ENCODE data around the gene IYD. TPM values are rescaled to one million over a fixed set of nuclear protein-coding genes. Genes with fewer than 3 reads are reported as not detected.
A peak's percentile ranks its signal among the peaks of the same experiment; 100 is the strongest.

IYD gene
- total RNA-seq, 1 experiment from 2014 or later = not detected

DNA sequence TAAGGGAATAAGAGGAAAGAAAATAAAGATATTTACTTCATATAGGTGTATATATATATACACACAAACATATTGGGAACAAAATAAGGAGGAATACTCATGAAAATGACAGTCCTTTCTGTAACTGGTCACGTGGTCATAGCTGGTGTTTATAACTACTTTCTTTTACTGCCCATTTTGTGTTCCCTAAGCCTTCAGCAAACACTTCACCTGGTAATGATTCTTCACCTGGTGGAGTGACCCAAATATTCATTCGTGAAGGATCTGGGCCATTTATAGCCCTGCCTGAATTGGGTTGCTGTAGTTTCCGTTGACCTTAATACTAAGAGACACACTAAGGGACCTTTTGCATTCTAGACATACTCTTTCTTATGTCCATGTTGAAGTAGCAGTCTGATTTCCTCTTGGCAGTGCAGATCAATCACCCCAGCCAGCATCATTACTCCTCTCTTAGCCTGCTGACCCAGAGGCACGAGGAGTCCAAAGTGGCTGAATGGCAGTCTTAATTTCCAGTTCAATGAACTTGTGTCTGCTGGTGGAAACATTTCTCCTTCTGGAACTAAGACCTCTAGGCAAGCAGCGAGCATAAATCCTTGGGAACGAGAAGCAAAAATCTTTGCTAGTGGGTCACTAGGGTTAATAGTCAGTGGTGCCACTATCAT, 39.9 kb upstream of the IYD start:
- H3K27me3 Mint-ChIP-seq (ENCODE audit: insufficient read depth, unreplicated experiment) = no peaks in the 10 kb centered on the region
- no peak overlapping the region for H3K27ac Mint-ChIP-seq (ENCODE audit: low read depth, unreplicated experiment)
- peaks cover 12% of the 10 kb centered on the region for H3K4me1 Mint-ChIP-seq (ENCODE audit: insufficient read depth, unreplicated experiment)
- intact Hi-C loops (cut with micrococcal nuclease) = no loop called here
- CTCF ChIA-PET = interaction anchor here (0.6 to 0.8 kb wide), 2 partner anchors 249 to 556 kb away, joined by 3 read pairs; no protein-coding TSS in a partner anchor
- BruUV-seq (replicated peaks) = no TSS peak
- H3K4me3 Mint-ChIP-seq (ENCODE audit: unreplicated experiment) = no peak overlapping the region
- no peaks in the 10 kb centered on the region for H3K9me3 Mint-ChIP-seq (ENCODE audit: unreplicated experiment)
- TF ChIP-seq, protein P1, sequence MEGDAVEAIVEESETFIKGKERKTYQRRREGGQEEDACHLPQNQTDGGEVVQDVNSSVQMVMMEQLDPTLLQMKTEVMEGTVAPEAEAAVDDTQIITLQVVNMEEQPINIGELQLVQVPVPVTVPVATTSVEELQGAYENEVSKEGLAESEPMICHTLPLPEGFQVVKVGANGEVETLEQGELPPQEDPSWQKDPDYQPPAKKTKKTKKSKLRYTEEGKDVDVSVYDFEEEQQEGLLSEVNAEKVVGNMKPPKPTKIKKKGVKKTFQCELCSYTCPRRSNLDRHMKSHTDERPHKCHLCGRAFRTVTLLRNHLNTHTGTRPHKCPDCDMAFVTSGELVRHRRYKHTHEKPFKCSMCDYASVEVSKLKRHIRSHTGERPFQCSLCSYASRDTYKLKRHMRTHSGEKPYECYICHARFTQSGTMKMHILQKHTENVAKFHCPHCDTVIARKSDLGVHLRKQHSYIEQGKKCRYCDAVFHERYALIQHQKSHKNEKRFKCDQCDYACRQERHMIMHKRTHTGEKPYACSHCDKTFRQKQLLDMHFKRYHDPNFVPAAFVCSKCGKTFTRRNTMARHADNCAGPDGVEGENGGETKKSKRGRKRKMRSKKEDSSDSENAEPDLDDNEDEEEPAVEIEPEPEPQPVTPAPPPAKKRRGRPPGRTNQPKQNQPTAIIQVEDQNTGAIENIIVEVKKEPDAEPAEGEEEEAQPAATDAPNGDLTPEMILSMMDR (IDR thresholded peaks at IDR 0.05; ENCODE audit: unreplicated experiment) = no peak
- DNase-seq (ENCODE audit: unreplicated experiment) = no peak
- POLR2A ChIA-PET = interaction anchor here (1.0 kb wide), 1 partner anchor 21 kb away, joined by 3 read pairs; no protein-coding TSS in a partner anchor
- H3K36me3 Mint-ChIP-seq (ENCODE audit: insufficient read depth, unreplicated experiment) = peaks cover 4% of the 10 kb centered on the region

DNA sequence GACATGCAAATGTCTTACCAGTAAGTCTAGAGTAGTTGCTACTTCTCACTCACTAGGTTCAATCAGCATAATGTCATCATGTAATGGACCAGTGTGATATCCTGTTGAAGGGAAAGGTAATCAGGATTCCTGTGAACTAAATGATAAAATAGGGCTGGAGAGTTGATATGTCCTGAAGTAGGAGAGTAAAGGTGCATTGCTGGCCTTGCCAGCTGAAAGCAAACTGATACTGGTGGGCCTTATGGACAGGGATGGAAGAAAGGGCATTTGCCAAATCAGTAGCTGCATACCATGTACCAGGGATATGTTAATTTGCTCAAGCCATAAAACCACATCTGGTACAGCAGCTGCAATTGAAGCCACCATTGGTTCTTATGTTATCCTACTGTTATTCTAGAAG, 37.5 kb upstream of the IYD start:
- ChIA-PET CTCF (interaction anchor here (0.6 to 1.1 kb wide), 2 partner anchors 188 to 249 kb away, joined by 3 read pairs; no protein-coding TSS in a partner anchor), POLR2A (no interaction called here)
- no peak for DNase-seq (ENCODE audit: unreplicated experiment)
- no TSS peak for BruUV-seq (replicated peaks)
- intact Hi-C loops (cut with micrococcal nuclease) = no loop called here
- Mint-ChIP-seq H3K27ac (ENCODE audit: low read depth, unreplicated experiment) (no peak overlapping the region), H3K4me3 (ENCODE audit: unreplicated experiment) (no peak overlapping the region), H3K9me3 (ENCODE audit: unreplicated experiment) (no peaks in the 10 kb centered on the region), H3K27me3 (ENCODE audit: insufficient read depth, unreplicated experiment) (no peaks in the 10 kb centered on the region), H3K4me1 (ENCODE audit: insufficient read depth, unreplicated experiment) (peaks cover 14% of the 10 kb centered on the region), H3K36me3 (ENCODE audit: insufficient read depth, unreplicated experiment) (peaks cover 4% of the 10 kb centered on the region)
- TF ChIP-seq, protein P1 (IDR thresholded peaks at IDR 0.05; ENCODE audit: unreplicated experiment) = no peak

DNA sequence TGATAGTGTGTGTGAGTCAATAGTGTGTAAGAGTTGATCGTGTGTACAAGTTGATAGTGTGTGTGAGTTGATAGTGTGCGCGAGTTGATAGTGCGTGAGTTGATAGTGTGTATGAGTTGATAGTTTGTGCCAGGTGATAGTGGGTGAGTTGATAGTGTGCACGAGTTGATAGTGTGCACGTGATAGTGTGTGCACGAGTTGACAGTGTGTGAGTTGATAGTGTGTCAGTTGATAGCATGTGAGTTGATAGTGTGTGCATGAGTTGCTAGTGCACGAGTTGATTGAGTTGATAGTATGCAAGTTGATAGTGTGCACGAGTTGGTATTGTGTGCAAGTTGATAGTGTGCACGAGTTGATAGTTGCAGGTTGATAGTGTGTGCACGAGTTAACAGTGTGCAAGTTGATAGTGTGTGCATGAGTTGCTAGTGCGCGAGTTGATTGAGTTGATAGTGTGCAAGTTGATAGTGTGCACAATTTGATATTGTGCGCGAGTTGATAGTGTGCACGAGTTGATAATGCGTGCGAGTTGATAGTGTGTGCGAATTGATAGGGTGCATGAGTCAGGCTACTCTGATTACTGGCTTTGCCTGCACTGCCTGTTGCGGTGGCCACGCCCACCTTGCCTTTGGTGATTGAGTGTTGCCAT, 35.8 kb upstream of the IYD start:
- TF ChIP-seq, protein P1 (IDR thresholded peaks at IDR 0.05; ENCODE audit: unreplicated experiment) = no peak
- CTCF ChIA-PET = no interaction called here
- Mint-ChIP-seq H3K4me1 (ENCODE audit: insufficient read depth, unreplicated experiment) (peaks cover 18% of the 10 kb centered on the region), H3K27ac (ENCODE audit: low read depth, unreplicated experiment) (no peak overlapping the region), H3K36me3 (ENCODE audit: insufficient read depth, unreplicated experiment) (no peaks in the 10 kb centered on the region), H3K9me3 (ENCODE audit: unreplicated experiment) (no peaks in the 10 kb centered on the region), H3K4me3 (ENCODE audit: unreplicated experiment) (no peak overlapping the region), H3K27me3 (ENCODE audit: insufficient read depth, unreplicated experiment) (no peaks in the 10 kb centered on the region)
- no TSS peak for BruUV-seq (replicated peaks)
- intact Hi-C loops (cut with micrococcal nuclease) = no loop called here
- no peak for DNase-seq (ENCODE audit: unreplicated experiment)
- POLR2A ChIA-PET = no interaction called here

DNA sequence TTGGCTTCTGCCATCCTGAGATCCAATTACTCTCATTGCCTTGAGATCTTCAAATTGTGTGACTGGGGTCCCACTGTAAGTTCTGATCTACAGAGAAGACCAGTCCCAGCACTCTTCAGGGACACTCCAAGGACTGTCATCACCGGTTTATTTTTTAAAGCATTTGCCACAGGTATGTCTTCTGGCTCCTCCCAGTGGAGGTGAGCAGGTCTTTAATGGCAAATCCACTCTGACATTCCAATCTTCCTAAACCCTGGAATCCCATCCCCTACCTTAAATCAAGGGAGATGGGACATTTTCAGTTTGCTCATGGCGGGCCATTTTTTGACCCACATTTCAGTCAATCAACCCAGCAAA, 35.2 kb upstream of the IYD start:
- POLR2A ChIA-PET = no interaction called here
- intact Hi-C loops (cut with micrococcal nuclease) = no loop called here
- no peak overlapping the region for H3K27ac Mint-ChIP-seq (ENCODE audit: low read depth, unreplicated experiment)
- CTCF ChIA-PET = no interaction called here
- H3K27me3 Mint-ChIP-seq (ENCODE audit: insufficient read depth, unreplicated experiment) = no peaks in the 10 kb centered on the region
- BruUV-seq (replicated peaks) = no TSS peak
- no peaks in the 10 kb centered on the region for H3K36me3 Mint-ChIP-seq (ENCODE audit: insufficient read depth, unreplicated experiment)
- TF ChIP-seq, protein P1 (IDR thresholded peaks at IDR 0.05; ENCODE audit: unreplicated experiment) = no peak
- H3K4me1 Mint-ChIP-seq (ENCODE audit: insufficient read depth, unreplicated experiment) = peaks cover 18% of the 10 kb centered on the region
- no peaks in the 10 kb centered on the region for H3K9me3 Mint-ChIP-seq (ENCODE audit: unreplicated experiment)
- no peak overlapping the region for H3K4me3 Mint-ChIP-seq (ENCODE audit: unreplicated experiment)
- DNase-seq (ENCODE audit: unreplicated experiment) = peak; percentile 11

Data from MCF 10A (cell line).